IMR-90 (cell line): ENCODE data around the gene WDR74. TPM values are rescaled to one million over a fixed set of nuclear protein-coding genes. Genes with fewer than 3 reads are reported as not detected.

Experiments
- ATAC-seq: fragments of 200-7000 bp; cut with Tn5 transposase; 2 replicates; pipeline ENCODE4 v1.9.1; 2020; ENCODE audit warnings: low read depth, mild to moderate bottlenecking, moderate library complexity
- BruUV-seq: library from RNA; stranded (reverse); fragments of 400-500 nt; replicated peaks from 2 replicates; lab custom pipeline; 2021; lab: Mats Ljungman, UMichigan
- CTCF ChIA-PET: fragments of 300-600 bp; formaldehyde crosslinking; extraction: SDS; loops from one replicate; lab custom pipeline; 2021; ENCODE audit warnings: antibody characterized with exemption; lab: Yijun Ruan, JAX
- POLR2A ChIA-PET: fragments of 300-600 bp; sonication (Branson Sonifier 250); formaldehyde crosslinking; loops from one replicate; lab custom pipeline; 2022; ENCODE audit warnings: antibody characterized with exemption; ENCODE audit not compliant: unreplicated experiment; lab: Charles Lee
- DNase-seq: peaks from one replicate; pipeline ENCODE4 v3.0.0; 2013
- H2AFZ ChIP-seq: replicated peaks from 2 replicates; pipeline ENCODE3; 2013; ENCODE audit warnings: low read length, mild to moderate bottlenecking; ENCODE audit not compliant: poor library complexity
- H2AK5ac ChIP-seq: 2 replicates; pipeline ENCODE4 v1.6.1; 2013; ENCODE audit warnings: low read depth, low read length, inconsistent platforms
- H2AK9ac ChIP-seq: replicated peaks from 2 replicates; pipeline ENCODE3; 2013; ENCODE audit warnings: mild to moderate bottlenecking, low read depth, low read length, moderate library complexity; ENCODE audit not compliant: poor library complexity
- H2BK120ac ChIP-seq: 2 replicates; pipeline ENCODE4 v1.6.1; 2013; ENCODE audit warnings: low read depth, low read length, inconsistent platforms
- H2BK15ac ChIP-seq: 3 replicates; pipeline ENCODE4 v1.6.1; 2013; ENCODE audit warnings: low read depth, low read length, inconsistent platforms
- H2BK20ac ChIP-seq: 2 replicates; pipeline ENCODE4 v1.6.1; 2013; ENCODE audit warnings: low read depth, mild to moderate bottlenecking, inconsistent platforms, low read length, moderate library complexity
- H2BK5ac ChIP-seq: 2 replicates; pipeline ENCODE4 v1.6.1; 2013; ENCODE audit warnings: mild to moderate bottlenecking, low read depth, low read length, inconsistent platforms; ENCODE audit not compliant: poor library complexity, severe bottlenecking
- H3K14ac ChIP-seq: replicated peaks from 2 replicates; pipeline ENCODE4 v1.6.1; 2013; ENCODE audit warnings: low read depth, low read length, inconsistent platforms
- H3K18ac ChIP-seq: 2 replicates; pipeline ENCODE4 v1.6.1; 2013; ENCODE audit warnings: low read depth, low read length, control low read depth
- H3K23ac ChIP-seq: 2 replicates; pipeline ENCODE4 v1.6.1; 2013; ENCODE audit warnings: low read depth, low read length, inconsistent platforms
- H3K27ac ChIP-seq: 2 replicates; pipeline ENCODE4 v1.5.1; 2013; ENCODE audit warnings: mild to moderate bottlenecking, control low read depth, low read length; ENCODE audit not compliant: insufficient read depth
- H3K27me3 ChIP-seq: 2 replicates; pipeline ENCODE4 v1.6.1; 2013; ENCODE audit warnings: low read length; ENCODE audit not compliant: control insufficient read depth, insufficient read depth
- H3K36me3 ChIP-seq: 2 replicates; pipeline ENCODE4 v1.6.1; 2013; ENCODE audit warnings: low read length, mixed read lengths; ENCODE audit not compliant: control insufficient read depth, insufficient read depth
- H3K4ac ChIP-seq: 2 replicates; pipeline ENCODE4 v1.6.1; 2013; ENCODE audit warnings: low read depth, low read length, inconsistent platforms
- H3K4me1 ChIP-seq: 2 replicates; pipeline ENCODE4 v1.6.1; 2013; ENCODE audit warnings: low read length, mixed read lengths; ENCODE audit not compliant: control insufficient read depth, insufficient read depth
- H3K4me2 ChIP-seq: 2 replicates; pipeline ENCODE4 v1.6.1; 2013; ENCODE audit warnings: low read depth, mild to moderate bottlenecking, control low read depth, low read length, moderate library complexity
- H3K4me3 ChIP-seq: 2 replicates; pipeline ENCODE4 v1.5.1; 2013; ENCODE audit warnings: low read depth, mild to moderate bottlenecking, control low read depth, low read length, moderate library complexity; ENCODE audit not compliant: insufficient read depth
- H3K56ac ChIP-seq: 2 replicates; pipeline ENCODE4 v1.6.1; 2013; ENCODE audit warnings: low read length, inconsistent platforms; ENCODE audit not compliant: insufficient read depth; ENCODE audit errors: extremely low read depth
- H3K79me1 ChIP-seq, 2 experiments: 2 replicates each; pipeline ENCODE4 v1.6.1; 2013; ENCODE audit warnings: low read length in 2 of 2, inconsistent platforms in 1 of 2, low read depth in 1 of 2
- H3K9ac ChIP-seq: 2 replicates; pipeline ENCODE4 v1.6.1; 2013; ENCODE audit warnings: low read depth, low read length, control low read depth
- H3K9me1 ChIP-seq: 2 replicates; pipeline ENCODE4 v1.6.1; 2013; ENCODE audit warnings: low read length, inconsistent platforms; ENCODE audit not compliant: insufficient read depth
- H3K9me3 ChIP-seq: 2 replicates; pipeline ENCODE4 v1.6.1; 2013; ENCODE audit warnings: low read length; ENCODE audit not compliant: control insufficient read depth, insufficient read depth
- H4K20me1 ChIP-seq: 2 replicates; pipeline ENCODE4 v1.6.1; 2013; ENCODE audit warnings: low read length, inconsistent platforms; ENCODE audit not compliant: insufficient read depth
- H4K5ac ChIP-seq: 2 replicates; pipeline ENCODE4 v1.6.1; 2013; ENCODE audit warnings: mild to moderate bottlenecking, low read depth, low read length, control low read depth
- H4K8ac ChIP-seq, 2 experiments: 2 replicates each; pipeline ENCODE4 v1.6.1; 2013; ENCODE audit warnings: low read depth in 2 of 2, low read length in 2 of 2, control low read depth in 1 of 2, inconsistent platforms in 1 of 2
- H4K91ac ChIP-seq: 2 replicates; pipeline ENCODE4 v1.6.1; 2013; ENCODE audit warnings: low read depth, low read length, inconsistent platforms; ENCODE audit not compliant: insufficient read depth
- RAD21 ChIP-seq: IDR thresholded peaks from 2 replicates; pipeline ENCODE4 v1.6.1; 2012; ENCODE audit warnings: low read length, improper control_type of control experiment
- WGBS, 2 experiments: methylation state at CpG; one replicate each; pipeline versions ENCODE4 v1.1.5 to v1.1.7; 2013; ENCODE audit warnings: missing lambda C conversion rate in 2 of 2; ENCODE audit not compliant: insufficient read length in 1 of 2; ENCODE audit errors: extremely low coverage in 2 of 2; 5-methylcytosine and 5-hydroxymethylcytosine counted together
- dilution Hi-C: fragments of 300-500 bp; cut with HindIII; formaldehyde crosslinking; loops from one replicate; pipeline ENCODE4 v1.14.3; 2018; ENCODE audit warnings: low sequenced_read_pairs; ENCODE audit not compliant: unreplicated experiment
- in situ Hi-C: fragments of 300-500 bp; cut with MboI; formaldehyde crosslinking; loops from 3 replicates; pipeline ENCODE4 v1.14.3; 2019; ENCODE audit warnings: low sequenced_read_pairs, inconsistent platforms, mixed read lengths
- intact Hi-C: fragments of 100-400 bp; cut with micrococcal nuclease; formaldehyde crosslinking; loops from 2 replicates; pipeline ENCODE4 v1.10.0; 2022
- polyA plus RNA-seq, 3 experiments: library from polyadenylated mRNA; depleted of rRNA; stranded (reverse); fragments of >200 nt; gene quantifications; 2 replicates each; pipeline ENCODE4 v1.2.3, GENCODE V29; 2012; ENCODE audit warnings: low replicate concordance in 1 of 3
- total RNA-seq: library from RNA; depleted of rRNA; stranded (reverse); fragments of >200 nt; gene quantifications from 2 replicates; pipeline ENCODE4 v1.2.3, GENCODE V29; 2012

WDR74 gene
- total and polyA plus RNA-seq, 2 of the 4 experiments (the other 2 are of a cell fraction) = 38.4 to 44.3 TPM

GRCh38 chr11:62875698-62876478 is 36.5 kb upstream of the WDR74 start:
- Histone ChIP-seq H2AK5ac (no peak overlapping the region), H4K91ac (no peak overlapping the region), H3K56ac (no peak overlapping the region), H3K9me3 (no peaks in the 10 kb centered on the region), H4K8ac (no peak overlapping the region), H2AK9ac (no peak overlapping the region), H3K4ac (no peak overlapping the region), H3K14ac (no peak overlapping the region), H3K27ac (no peak overlapping the region), H2BK20ac (no peak overlapping the region), H2BK120ac (no peak overlapping the region), H2BK5ac (no peak overlapping the region), H3K9me1 (no peaks in the 10 kb centered on the region; the same call in 1 of the 2 replicates), H3K4me3 (no peak overlapping the region), H3K79me1 (peaks cover 4 to 20% of the 10 kb centered on the region in 2 experiments; a peak in 3 of 4 replicates), H2AFZ (no peak overlapping the region), H3K4me2 (no peak overlapping the region), H3K23ac (no peak overlapping the region), H3K9ac (no peak overlapping the region), H2BK15ac (no peak overlapping the region), H3K4me1 (peaks cover 13% of the 10 kb centered on the region), H3K36me3 (no peaks in the 10 kb centered on the region), H4K5ac (no peak overlapping the region), H4K20me1 (peaks cover 2% of the 10 kb centered on the region; the same call in 1 of the 2 replicates), H3K27me3 (no peaks in the 10 kb centered on the region), H3K18ac (no peak overlapping the region)
- POLR2A ChIA-PET = no interaction called here
- in situ Hi-C loops = loop anchor here (25.0 kb wide), 1 partner anchor 786 kb away; the partner anchor contains the start of gene ATL3
- ATAC-seq (no peak), DNase-seq (no peak)
- intact Hi-C loops = no loop called here
- TF ChIP-seq RAD21 = no peak
- BruUV-seq = no TSS peak
- 60% methylated on average over 2 of the region's 7 CpGs; no CpG with 5 or more reads in 1 of the 2 experiments for WGBS, 2 experiments
- CTCF ChIA-PET = interaction anchor here (1.2 kb wide), 1 partner anchor 13 kb away, joined by 3 read pairs; no protein-coding TSS in a partner anchor
- dilution Hi-C loops = no loop called here
